DMS53 (cell line): ENCODE results near the gene SAMD11.

Experiments
- DNase-seq: peaks from one replicate; lab custom pipeline; 2025; lab: John Stamatoyannopoulos, UW

SAMD11 gene

GRCh38 chr1:993379-993995 lies 69.8 kb downstream of the SAMD11 start:
- DNase-seq = no peak
